Activated naive CD8-positive, alpha-beta T cell (primary cell): ENCODE measurements around the gene CYBC1.
A peak's percentile ranks its signal among the peaks of the same experiment; 100 is the strongest.
"Not testable (repeated sequence)": the region's sequence is repeated elsewhere in the genome, so short reads cannot be mapped to it uniquely, and the experiment has no call there.

Source experiments
- H3K27ac Mint-ChIP-seq: one replicate; pipeline ENCODE4 v1.8.0; 2021; ENCODE audit warnings: mixed read lengths
- H3K27me3 Mint-ChIP-seq: one replicate; pipeline ENCODE4 v1.8.0; 2021; ENCODE audit warnings: mixed read lengths
- H3K36me3 Mint-ChIP-seq: one replicate; pipeline ENCODE4 v1.8.0; 2021; ENCODE audit warnings: mixed read lengths
- H3K4me1 Mint-ChIP-seq: one replicate; pipeline ENCODE4 v1.8.0; 2021; ENCODE audit warnings: low read depth, mixed read lengths
- H3K4me3 Mint-ChIP-seq: one replicate; pipeline ENCODE4 v1.8.0; 2021; ENCODE audit warnings: mild to moderate bottlenecking, mixed read lengths
- H3K9me3 Mint-ChIP-seq: one replicate; pipeline ENCODE4 v1.8.0; 2021; ENCODE audit warnings: low read depth, mixed read lengths

Gene CYBC1

GRCh38 chr17:82461827-82462524 is 11.4 kb upstream of the CYBC1 start:
- H3K27me3 Mint-ChIP-seq, result no peaks in the 10 kb centered on the region
- peaks cover 6% of the 10 kb centered on the region for H3K36me3 Mint-ChIP-seq
- no peaks in the 10 kb centered on the region for H3K9me3 Mint-ChIP-seq
- peaks cover 31% of the 10 kb centered on the region for H3K4me1 Mint-ChIP-seq
- H3K4me3 Mint-ChIP-seq, result no peak overlapping the region
- H3K27ac Mint-ChIP-seq, result no peak overlapping the region

GRCh38 chr17:82459936-82460335 is 9.4 kb upstream of the CYBC1 start:
- not testable (repeated sequence) for H3K27ac Mint-ChIP-seq, H3K36me3 Mint-ChIP-seq, H3K27me3 Mint-ChIP-seq, H3K9me3 Mint-ChIP-seq
- H3K4me1 Mint-ChIP-seq, result peaks cover 32% of the 10 kb centered on the region
- peak overlapping the region; percentile 10 for H3K4me3 Mint-ChIP-seq

- no peaks in the 10 kb centered on the region for H3K9me3 Mint-ChIP-seq
- H3K27ac Mint-ChIP-seq, result peak overlapping the region; percentile 58
- H3K4me3 Mint-ChIP-seq, result peak overlapping the region; percentile 89
- H3K36me3 Mint-ChIP-seq, result peaks cover under 1% of the 10 kb centered on the region
- H3K27me3 Mint-ChIP-seq, result no peaks in the 10 kb centered on the region
- peaks cover 30% of the 10 kb centered on the region for H3K4me1 Mint-ChIP-seq
These were observed 8.4 kb upstream of the CYBC1 start for GRCh38 chr17:82458885-82459424.

DNA sequence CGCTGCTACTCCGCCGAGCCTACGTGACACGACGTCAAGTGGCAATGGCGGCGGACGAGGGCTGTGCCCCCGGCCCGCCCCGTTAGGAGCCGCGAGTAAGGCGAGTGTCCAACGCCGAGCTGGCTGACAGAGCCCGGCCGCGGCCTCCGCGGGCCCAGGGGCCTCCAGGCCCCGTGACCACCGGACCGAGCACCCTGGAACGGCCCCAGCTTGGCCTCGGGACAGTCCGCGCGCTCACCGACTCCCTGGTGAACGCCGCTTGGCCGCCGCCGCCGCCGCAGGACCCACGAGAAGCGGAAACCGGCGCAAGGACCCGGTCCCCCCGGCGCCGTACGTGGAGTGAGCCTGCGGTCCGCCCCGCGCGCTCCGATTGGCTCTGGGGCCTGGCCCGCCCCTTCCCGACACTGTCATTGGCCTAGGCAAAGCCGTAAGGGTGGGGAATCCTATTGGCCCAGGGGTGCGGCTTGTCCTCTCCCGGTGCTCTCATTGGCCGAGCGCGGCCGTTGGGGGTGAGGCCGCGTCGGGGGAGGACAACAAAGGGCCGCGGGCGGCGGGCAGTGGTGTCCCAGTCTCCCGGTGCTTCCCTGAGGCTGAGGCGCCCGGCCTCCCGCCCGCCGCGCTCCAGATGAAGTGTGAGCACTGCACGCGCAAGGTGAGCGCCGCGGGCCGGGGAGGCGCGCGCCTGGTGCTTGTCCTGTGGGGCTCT is 7.8 kb upstream of the CYBC1 start, which contains the start of gene NARF:
Gene NARF, plus strand, starts transcription at position 563 of the 706 bp plus-strand sequence. Its CDS starts 63 bp downstream, at position 626.
- H3K27me3 Mint-ChIP-seq, result no peaks in the 10 kb centered on the region
- H3K36me3 Mint-ChIP-seq, result no peaks in the 10 kb centered on the region
- H3K4me1 Mint-ChIP-seq, result peaks cover 27% of the 10 kb centered on the region
- H3K27ac Mint-ChIP-seq, result peak within 1 kb of the TSS; percentile 95
- H3K4me3 Mint-ChIP-seq, result peak within 1 kb of the TSS; percentile 89
- H3K9me3 Mint-ChIP-seq, result no peaks in the 10 kb centered on the region

GRCh38 chr17:82457929-82458178 is 7.3 kb upstream of the CYBC1 start:
- Mint-ChIP-seq H3K4me1 (peaks cover 27% of the 10 kb centered on the region), H3K27me3 (no peaks in the 10 kb centered on the region), H3K36me3 (no peaks in the 10 kb centered on the region), H3K9me3 (no peaks in the 10 kb centered on the region), H3K4me3 (peak overlapping the region; percentile 87), H3K27ac (peak overlapping the region; percentile 95)

DNA sequence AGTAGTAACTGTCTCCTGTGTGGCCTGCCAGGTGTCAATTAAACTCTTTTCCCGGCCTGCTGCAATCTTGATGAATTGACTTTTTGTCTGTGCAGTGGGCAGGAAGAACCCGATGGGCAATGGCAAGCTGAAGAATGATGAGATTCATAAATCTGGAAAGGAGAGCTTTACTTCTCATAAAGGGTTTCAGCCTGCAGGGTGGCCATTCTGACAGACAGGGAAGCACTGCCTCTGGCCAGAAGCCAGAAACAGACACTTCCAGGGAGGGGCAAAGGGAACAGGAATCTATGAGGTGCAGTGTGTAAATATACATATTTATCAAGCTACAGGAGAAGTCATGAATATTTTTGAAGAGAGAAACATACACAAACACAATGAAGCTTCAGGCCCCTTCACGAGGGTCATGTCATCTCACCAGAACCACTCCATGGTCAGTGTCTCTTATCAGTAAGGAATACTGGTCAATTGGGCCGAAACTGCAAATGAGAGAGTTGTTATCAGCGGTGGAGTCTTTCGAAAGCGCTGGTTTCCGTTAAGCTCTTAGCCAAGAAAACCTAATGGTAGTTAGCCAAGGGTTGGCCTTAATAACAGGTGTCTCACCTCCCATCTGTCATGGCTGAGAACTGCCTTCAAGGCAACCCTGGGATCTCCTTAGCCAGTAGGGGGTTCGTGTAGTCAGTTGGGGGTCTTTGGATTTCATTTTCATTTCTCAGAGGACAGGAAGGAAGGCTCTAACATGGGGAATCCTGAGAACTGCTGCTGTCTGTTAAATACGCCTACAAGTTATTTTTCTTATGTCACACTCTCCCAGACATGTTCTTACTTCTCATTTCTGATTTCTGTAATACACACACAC is 6.7 kb upstream of the CYBC1 start:
- Mint-ChIP-seq H3K4me1 (peaks cover 24% of the 10 kb centered on the region), H3K4me3 (peak overlapping the region; percentile 87), H3K27ac (peak overlapping the region; percentile 95), H3K27me3 (no peaks in the 10 kb centered on the region), H3K36me3 (no peaks in the 10 kb centered on the region), H3K9me3 (no peaks in the 10 kb centered on the region)

GRCh38 chr17:82453706-82454105 is 3.2 kb upstream of the CYBC1 start:
- H3K27me3 Mint-ChIP-seq, H3K27ac Mint-ChIP-seq: not testable (repeated sequence)

GRCh38 chr17:82453151-82453550 is 2.6 kb upstream of the CYBC1 start:
- not testable (repeated sequence) for H3K36me3 Mint-ChIP-seq, H3K4me3 Mint-ChIP-seq, H3K9me3 Mint-ChIP-seq, H3K27me3 Mint-ChIP-seq, H3K27ac Mint-ChIP-seq
- H3K4me1 Mint-ChIP-seq, result peaks cover 37% of the 10 kb centered on the region

More at GRCh38 chr17:82453706-82454105, 3.2 kb upstream of the CYBC1 start:
- peaks cover 37% of the 10 kb centered on the region for H3K4me1 Mint-ChIP-seq
- not testable (repeated sequence) for H3K4me3 Mint-ChIP-seq, H3K9me3 Mint-ChIP-seq, H3K36me3 Mint-ChIP-seq

DNA sequence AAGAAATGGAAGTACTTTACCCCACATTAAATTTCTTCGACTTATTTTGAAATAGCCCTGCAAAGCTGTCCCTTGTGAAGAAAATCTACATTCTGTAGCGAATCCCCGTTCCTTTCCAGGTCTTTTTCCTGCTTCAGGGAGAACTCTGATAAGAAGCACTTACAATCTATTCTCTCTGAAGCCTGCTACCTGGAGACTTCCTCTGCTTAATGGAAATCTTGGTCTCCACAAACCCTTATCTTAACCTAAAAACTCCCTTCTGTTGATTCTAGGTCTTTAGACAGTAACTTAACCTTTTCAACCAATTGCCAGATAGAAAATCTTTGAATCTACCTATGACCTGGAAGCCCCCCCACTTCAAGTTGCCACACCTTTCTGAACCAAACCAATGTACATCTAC is 1.6 kb upstream of the CYBC1 start:
- Mint-ChIP-seq H3K9me3 (no peaks in the 10 kb centered on the region), H3K4me1 (peaks cover 30% of the 10 kb centered on the region), H3K27me3 (no peaks in the 10 kb centered on the region), H3K27ac (peak overlapping the region; percentile 76), H3K36me3 (no peaks in the 10 kb centered on the region), H3K4me3 (peak overlapping the region; percentile 98)

DNA sequence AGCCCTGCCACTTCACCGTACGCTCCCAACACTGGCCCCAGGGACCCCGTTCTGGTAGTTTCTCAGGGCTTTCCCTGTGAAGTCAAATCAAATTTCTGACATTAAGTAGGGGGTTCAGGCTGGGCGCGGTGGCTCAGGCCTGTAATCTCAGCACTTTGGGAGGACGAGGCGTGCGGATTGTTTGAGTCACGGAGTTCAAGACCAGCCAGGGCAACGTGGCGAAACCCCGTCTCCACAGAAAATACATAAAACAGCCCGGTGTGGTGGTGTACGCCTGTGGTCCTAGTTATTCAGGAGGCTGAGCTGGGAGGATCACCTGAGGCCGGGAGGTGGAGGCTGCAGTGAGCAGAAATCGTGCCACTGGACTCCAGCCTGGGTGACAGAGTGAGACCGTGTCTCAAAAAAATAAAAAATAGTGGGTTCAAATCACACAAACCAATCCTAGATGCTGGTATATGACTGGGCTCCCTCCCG is 632 bp downstream of the CYBC1 start:
- Mint-ChIP-seq H3K36me3 (no peaks in the 10 kb centered on the region), H3K27ac (peak overlapping the region; percentile 95), H3K4me1 (peaks cover 25% of the 10 kb centered on the region), H3K4me3 (peak overlapping the region; percentile 98), H3K27me3 (no peaks in the 10 kb centered on the region), H3K9me3 (no peaks in the 10 kb centered on the region)

- no peaks in the 10 kb centered on the region for H3K27me3 Mint-ChIP-seq
- peak overlapping the region; percentile 98 for H3K4me3 Mint-ChIP-seq
These were observed 1.2 kb downstream of the CYBC1 start for GRCh38 chr17:82449131-82449882.

DNA sequence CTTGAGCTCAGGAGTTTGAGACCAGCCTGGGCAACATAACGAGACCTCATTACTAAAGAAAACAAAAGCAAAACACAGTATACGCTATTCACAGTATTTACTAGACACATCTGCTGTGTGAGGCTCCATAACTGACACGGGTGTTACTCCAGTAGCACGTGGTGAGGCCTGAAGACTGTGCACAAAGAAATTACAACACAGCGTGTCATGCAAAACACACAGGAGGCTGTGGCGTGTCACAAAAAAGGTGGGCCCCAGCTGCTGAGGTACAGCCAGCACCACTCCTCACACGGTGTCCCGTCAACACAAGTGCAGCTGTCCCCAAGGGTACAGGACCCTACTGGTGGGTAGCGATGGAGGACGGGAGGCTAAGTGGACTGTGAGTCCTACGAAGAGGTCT is 2.7 kb downstream of the CYBC1 start:
- peak overlapping the region; percentile 61 for H3K4me3 Mint-ChIP-seq
- H3K4me1 Mint-ChIP-seq, result peaks cover 25% of the 10 kb centered on the region
- no peaks in the 10 kb centered on the region for H3K36me3 Mint-ChIP-seq

More at GRCh38 chr17:82449131-82449882, 1.2 kb downstream of the CYBC1 start:
- Mint-ChIP-seq H3K4me1 (peaks cover 25% of the 10 kb centered on the region), H3K27ac (peak overlapping the region; percentile 95), H3K36me3 (no peaks in the 10 kb centered on the region), H3K9me3 (no peaks in the 10 kb centered on the region)

GRCh38 chr17:82446649-82447048 is 3.9 kb downstream of the CYBC1 start:
- peaks cover 19% of the 10 kb centered on the region for H3K4me1 Mint-ChIP-seq
- H3K36me3 Mint-ChIP-seq, result no peaks in the 10 kb centered on the region
- H3K4me3 Mint-ChIP-seq, result no peak overlapping the region
- H3K9me3 Mint-ChIP-seq, result no peaks in the 10 kb centered on the region
- no peak overlapping the region for H3K27ac Mint-ChIP-seq
- no peaks in the 10 kb centered on the region for H3K27me3 Mint-ChIP-seq

More for the DNA sequence above, 2.7 kb downstream of the CYBC1 start:
- Mint-ChIP-seq H3K27ac (peak overlapping the region; percentile 34), H3K27me3 (no peaks in the 10 kb centered on the region), H3K9me3 (no peaks in the 10 kb centered on the region)

- Mint-ChIP-seq H3K9me3 (no peaks in the 10 kb centered on the region), H3K4me1 (peaks cover 14% of the 10 kb centered on the region), H3K36me3 (no peaks in the 10 kb centered on the region), H3K27ac (no peak overlapping the region), H3K27me3 (no peaks in the 10 kb centered on the region), H3K4me3 (no peak overlapping the region)
These were observed 4.4 kb downstream of the CYBC1 start for GRCh38 chr17:82446124-82446523.
